ENCODE results near the gene LRRC56.

The LRRC56 gene

DNA sequence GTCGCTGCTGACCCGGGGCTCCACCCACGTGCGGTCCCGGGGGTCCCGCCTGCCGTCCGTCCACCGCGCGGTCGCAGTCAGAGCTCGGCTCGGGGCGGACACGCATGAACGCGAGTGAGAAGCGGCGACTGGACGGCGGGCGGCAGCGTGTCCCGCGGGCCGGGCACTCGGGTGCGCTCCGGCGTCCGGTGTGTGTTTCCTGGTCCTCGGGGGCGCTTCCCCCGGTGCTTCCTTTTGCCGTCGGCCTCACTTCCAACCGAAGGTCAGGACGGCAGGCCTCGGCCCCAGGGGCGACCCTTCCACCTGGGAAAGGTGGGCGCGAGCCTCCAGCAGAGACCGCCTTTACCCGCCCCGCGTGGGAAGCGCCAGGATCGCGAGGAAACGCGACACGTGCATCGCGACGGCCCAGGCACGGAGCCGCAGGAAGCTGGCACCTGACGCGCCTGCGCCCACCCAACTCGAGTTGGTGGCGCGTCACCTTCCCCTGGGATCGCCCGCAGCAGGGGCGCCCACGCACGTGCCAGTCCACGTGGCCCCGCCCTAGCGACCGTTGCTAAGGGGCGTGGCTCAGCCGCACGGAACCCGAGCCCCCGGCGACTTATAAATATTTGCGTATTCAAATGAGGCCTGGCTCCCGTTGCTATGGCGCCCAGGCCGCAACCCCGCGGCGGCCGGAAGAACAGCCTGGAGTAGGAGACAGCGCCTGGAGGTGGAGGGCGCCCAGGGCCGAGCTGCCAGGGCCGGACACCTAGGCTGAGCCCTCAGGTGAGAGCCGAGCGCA is at the start of gene LRRC56:
LRRC56 (plus strand) TSS at position 687 of the 781 bp plus-strand sequence. CDS start 3,158 bp downstream, outside the sequence.
- peak; percentile 89 for DNase-seq

DNA sequence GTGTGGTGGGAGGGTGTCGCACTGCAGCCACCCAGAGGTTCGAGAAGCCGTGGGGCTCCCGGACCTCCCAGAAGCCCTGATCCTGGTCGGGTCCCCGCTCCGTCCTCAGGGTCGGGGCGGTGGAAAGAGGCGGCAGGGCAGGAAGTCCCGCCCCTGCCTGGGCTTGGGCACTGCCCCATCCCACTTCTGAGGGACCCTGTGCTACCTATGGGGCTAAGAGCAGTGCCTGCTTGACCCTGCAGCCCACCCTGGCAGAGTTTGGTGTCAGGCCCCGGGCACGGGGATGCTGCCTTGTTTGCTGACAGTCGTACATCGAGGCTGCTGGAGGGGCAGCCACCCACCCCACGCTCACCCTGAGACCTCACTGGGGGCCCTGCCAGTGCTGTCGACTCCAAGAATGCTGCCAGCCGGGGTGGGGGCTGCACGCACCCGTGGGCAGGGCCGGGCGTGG is 49.7 kb upstream of the LRRC56 start:
- DNase-seq, result no peak

GRCh38 chr11:488062-488461 is 49.3 kb upstream of the LRRC56 start:
- DNase-seq, result no peak

DNA sequence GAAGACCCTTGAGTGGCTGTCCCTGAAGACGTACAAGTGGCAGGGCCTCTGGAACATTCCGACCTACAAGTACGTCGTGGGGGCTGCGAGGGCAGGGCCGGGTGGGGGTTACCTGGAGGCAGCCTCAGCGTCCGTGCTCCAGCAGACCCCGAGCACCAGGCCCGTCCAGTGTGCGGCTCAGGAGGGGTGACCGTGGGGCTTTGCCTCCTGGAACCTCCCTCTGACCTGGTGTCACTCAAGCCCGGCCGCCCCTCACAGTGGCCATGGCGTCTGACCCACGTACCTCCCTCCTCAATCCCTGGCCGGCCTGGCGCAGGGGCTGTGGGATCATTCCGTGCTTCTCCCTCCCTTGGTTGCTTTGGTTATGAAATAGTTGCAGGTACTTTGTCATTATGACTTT is 48.7 kb upstream of the LRRC56 start:
- DNase-seq, result no peak

DNA sequence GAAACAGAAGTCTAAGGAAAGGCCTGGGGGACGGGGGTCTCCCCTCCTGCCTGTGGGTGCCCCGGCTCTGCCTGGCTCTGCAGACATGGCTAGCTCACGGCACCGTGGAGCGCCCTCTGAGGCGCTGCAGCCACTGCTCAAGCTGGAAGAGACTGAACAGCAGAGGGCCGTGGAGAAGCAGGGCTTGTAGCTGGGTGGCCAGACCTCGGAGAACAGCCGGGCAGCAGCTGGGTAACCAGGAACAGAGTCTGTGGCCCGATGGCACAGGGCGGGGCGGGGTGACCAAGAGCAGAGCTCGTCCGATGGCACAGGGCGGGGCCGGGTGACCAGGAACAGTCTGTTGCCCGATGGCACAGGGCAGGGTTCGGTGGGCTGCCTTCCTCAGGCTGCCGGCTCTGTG is 48.3 kb upstream of the LRRC56 start:
- no peak for DNase-seq

- DNase-seq, result no peak
Observed at GRCh38 chr11:489610-490185, 47.6 kb upstream of the LRRC56 start.

DNA sequence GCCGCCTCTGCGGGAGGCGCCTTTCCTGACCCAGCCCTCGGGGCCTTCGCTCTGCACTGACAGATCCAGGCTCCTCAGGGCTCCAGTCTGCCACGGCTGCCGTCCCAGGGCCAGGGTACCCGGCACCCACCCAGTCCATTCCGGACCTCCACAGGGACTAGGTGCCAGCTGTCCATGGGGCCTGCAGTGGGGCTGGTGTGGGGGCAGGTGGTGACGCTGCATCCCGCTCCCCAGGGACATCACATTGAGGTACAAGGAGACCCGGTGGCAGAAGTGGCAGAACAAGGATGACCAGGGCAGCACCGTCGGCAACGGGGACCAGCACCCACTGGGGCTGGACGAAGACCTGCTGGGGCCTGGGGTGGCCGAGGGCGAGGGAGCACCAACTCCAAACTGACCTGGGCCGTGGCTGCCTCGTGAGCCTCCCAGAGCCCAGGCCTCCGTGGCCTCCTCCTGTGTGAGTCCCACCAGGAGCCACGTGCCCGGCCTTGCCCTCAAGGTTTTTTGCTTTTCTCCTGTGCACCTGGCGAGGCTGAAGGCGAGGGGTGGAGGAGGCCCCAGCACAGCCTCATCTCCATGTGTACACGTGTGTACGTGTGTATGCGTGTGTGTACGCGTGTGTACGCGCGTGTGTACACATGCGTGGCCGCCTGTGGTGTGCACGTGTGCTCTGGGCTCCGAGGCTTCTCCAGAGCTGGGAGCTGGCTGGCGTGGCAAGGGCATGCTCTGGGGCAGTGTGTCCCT is 47.0 kb upstream of the LRRC56 start:
- DNase-seq, result no peak

DNA sequence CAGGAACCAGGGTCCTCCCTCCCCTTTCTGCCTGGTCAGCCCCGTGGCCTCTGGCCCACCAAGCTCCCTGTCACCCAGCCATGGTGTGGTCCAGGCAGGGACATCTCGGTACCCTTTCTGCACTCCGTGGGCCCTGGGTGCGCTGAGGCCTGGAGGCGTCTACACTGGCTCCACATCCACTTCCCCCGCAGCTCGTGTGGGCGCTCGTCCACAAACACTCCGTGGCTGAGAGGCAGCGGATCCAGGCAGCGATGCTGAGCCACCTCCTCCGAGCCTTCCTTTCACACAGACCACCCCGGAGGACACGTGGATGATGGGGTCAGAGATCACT is 46.4 kb upstream of the LRRC56 start:
- DNase-seq, result no peak

DNA sequence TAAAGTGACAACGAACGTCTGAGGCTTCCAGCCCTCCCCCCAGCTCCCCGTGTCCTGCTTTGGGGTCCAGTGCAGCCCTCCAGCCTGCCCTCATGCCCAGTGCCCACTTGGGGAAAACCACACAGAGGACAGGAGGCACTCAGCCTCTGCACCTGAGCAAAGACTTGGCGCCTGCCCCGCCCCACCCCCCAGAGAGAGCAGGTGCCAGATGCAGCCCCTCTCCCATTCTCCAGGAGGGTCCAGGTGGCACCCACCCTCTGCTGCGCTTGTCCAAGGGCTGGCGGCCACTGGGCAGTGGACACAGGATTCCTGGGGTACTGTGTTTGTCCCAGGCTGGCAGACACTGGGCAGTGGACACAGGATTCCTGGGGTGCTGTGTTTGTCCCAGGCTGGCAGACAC is 46.0 kb upstream of the LRRC56 start:
- no peak for DNase-seq

- no peak for DNase-seq
Observed at GRCh38 chr11:492427-493226, 44.7 kb upstream of the LRRC56 start.

GRCh38 chr11:494761-495536 is 42.4 kb upstream of the LRRC56 start:
- DNase-seq, result no peak

- DNase-seq, result no peak
Observed at GRCh38 chr11:495537-495931, 41.8 kb upstream of the LRRC56 start.

- no peak for DNase-seq
Observed at GRCh38 chr11:496834-497564, 40.3 kb upstream of the LRRC56 start.

DNA sequence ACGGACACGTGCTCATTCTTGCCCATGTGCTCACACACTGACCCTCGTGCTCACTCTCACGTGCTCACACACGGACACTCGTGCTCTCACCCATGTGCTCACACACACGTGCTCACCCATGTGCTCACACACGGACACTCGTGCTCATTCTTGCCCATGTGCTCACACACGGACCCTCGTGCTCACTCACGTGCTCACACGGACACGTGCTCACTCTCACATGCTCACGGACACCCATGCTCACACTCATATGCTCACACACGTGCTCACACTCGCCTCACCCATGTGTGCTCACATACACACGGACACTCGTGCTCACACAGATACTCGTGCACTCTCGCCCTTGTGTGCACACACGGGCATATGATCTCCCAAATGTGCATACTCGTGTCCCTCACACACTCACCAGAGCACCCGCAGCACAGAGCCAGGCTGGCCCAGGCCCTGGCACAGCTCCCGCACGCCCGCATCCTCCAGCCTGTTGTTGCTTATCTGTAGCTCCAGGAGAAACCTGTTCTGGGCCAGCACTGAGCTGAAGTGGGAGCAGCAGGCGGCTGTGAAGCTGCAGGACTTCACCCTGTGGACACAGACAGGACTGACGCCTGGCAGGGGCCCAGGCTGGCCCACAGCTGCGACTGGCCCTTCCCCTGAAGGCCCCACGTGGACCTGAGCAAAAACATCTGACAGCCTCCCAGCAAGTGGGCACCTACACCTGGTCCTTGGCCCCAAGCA is 39.6 kb upstream of the LRRC56 start:
- no peak for DNase-seq

GRCh38 chr11:498297-499181 is 38.8 kb upstream of the LRRC56 start:
- DNase-seq, result no peak

GRCh38 chr11:499201-500076 is 37.9 kb upstream of the LRRC56 start:
- no peak for DNase-seq

DNA sequence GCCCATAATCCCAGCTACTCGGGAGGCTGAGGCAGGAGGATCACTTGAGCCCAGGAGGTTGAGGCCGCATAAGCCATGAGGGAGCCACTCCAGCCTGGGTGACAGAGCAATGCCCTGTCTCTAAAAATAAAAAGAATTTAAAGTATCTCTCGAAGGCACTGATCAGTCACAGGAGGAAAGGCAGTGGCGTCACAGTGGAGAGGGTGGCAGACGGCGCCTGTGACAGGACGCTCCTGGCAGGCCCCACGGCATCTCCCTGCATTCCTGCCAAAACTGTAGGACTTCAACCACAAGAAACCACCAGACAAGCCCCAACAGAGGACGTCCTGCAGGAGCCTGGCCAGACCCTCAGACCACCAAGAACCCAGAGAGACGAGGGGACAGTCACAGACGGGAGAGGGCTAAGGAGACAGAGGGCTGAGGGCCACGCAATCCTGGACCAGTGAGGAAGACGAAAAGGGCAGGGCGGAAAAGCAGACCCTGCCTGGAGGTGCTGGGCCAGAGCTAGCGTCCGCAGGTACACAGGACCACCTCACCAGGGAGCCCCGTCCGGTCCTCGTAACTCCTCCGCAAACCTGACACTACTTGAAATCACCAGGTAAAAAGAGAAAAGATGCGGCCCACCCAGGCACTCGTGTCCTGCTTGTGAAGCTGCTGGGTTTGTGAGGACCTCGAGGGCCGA is 36.2 kb upstream of the LRRC56 start:
- DNase-seq, result no peak

DNA sequence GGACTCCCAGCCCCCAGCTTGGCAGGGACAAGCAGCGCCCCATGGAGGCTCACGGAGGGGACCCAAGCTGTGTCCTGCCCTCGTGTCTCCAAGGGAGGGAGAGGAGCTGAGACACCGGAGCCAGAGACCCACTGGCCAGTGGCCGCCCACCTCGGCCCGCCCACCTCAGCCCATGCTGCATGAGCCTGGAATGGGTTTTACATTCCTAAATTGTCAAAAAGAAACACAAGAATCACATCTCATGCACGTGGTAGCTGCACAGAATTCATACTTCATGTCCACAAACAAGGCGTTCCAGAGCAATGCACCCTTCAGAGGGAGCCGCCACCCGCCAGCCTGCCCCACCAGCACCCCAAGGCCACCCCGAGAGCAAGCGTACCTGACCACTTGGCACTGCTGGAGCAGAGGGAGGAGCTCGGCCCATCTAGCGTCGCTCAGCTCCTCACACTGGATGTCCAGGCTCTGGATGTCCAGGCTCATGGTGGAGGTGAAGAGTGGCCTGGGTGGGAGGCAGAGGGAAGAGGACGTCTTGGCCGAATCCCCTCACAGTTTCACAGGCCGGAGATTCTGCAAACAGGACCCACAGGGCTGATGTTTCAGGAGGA is 35.5 kb upstream of the LRRC56 start:
- DNase-seq, result no peak

Measured in activated CD4-positive, CD25-positive, alpha-beta regulatory T cell treated with anti-CD3 and anti-CD28 coated beads, Interleukin-2, amount 50 U/mL, for 72 hours (primary cell).